ENCODE results near the gene RPL14.

GRCh38 chr3:40476478-40477470 lies 19.6 kb downstream of the RPL14 start, which contains the start of gene ZNF619:
- peak; percentile 13 for TF ChIP-seq EP300 (IDR thresholded peaks at IDR 0.05)
- TF ChIP-seq CTCF (IDR thresholded peaks at IDR 0.05), result no peak

Data from suprapubic skin (tissue), 3 donors.